MCF 10A (cell line): Measurements from ENCODE around the gene PDGFC. TPM values are rescaled to one million over a fixed set of nuclear protein-coding genes. Genes with fewer than 3 reads are reported as not detected.

Source experiments
- BruUV-seq: library from RNA; stranded (reverse); fragments of 400-500 nt; replicated peaks from 2 replicates; lab custom pipeline; 2021; lab: Mats Ljungman, UMichigan
- CTCF ChIA-PET: fragments of 300-600 bp; sonication (Branson Sonifier 250); formaldehyde crosslinking; extraction: SDS; loops from one replicate; lab custom pipeline; 2021; ENCODE audit warnings: antibody characterized with exemption, inconsistent platforms; lab: Yijun Ruan, JAX
- POLR2A ChIA-PET: fragments of 300-600, 350-650 bp; sonication (Branson Sonifier 250); formaldehyde crosslinking; extraction: SDS; loops from one replicate; lab custom pipeline; 2020; ENCODE audit warnings: antibody characterized with exemption, inconsistent platforms; lab: Yijun Ruan, JAX
- DNase-seq: peaks from one replicate; pipeline ENCODE4 v3.0.0-alpha.2; 2018; ENCODE audit not compliant: unreplicated experiment
- H3K27ac Mint-ChIP-seq: one replicate; pipeline ENCODE4 v1.8.0; 2022; ENCODE audit warnings: mild to moderate bottlenecking, low read depth, mixed read lengths; ENCODE audit not compliant: unreplicated experiment
- H3K27me3 Mint-ChIP-seq: one replicate; pipeline ENCODE4 v1.8.0; 2022; ENCODE audit warnings: mixed read lengths; ENCODE audit not compliant: insufficient read depth, unreplicated experiment
- H3K36me3 Mint-ChIP-seq: one replicate; pipeline ENCODE4 v1.8.0; 2022; ENCODE audit warnings: mild to moderate bottlenecking, moderate library complexity, mixed read lengths; ENCODE audit not compliant: insufficient read depth, unreplicated experiment
- H3K4me1 Mint-ChIP-seq: one replicate; pipeline ENCODE4 v1.8.0; 2022; ENCODE audit warnings: mixed read lengths; ENCODE audit not compliant: insufficient read depth, unreplicated experiment
- H3K4me3 Mint-ChIP-seq: one replicate; pipeline ENCODE4 v1.8.0; 2022; ENCODE audit warnings: mild to moderate bottlenecking, moderate library complexity, mixed read lengths; ENCODE audit not compliant: unreplicated experiment
- H3K9me3 Mint-ChIP-seq: one replicate; pipeline ENCODE4 v1.8.0; 2022; ENCODE audit warnings: mixed read lengths; ENCODE audit not compliant: unreplicated experiment
- intact Hi-C: fragments of 100-400 bp; cut with micrococcal nuclease; formaldehyde crosslinking; loops from 2 replicates; pipeline ENCODE4 v1.14.1; 2022
- total RNA-seq: library from RNA; stranded (reverse); gene quantifications from 2 replicates; pipeline ENCODE4 v1.2.3, GENCODE V29; 2022
- TF ChIP-seq, protein P1 (sequence below): fragments of 200-600 bp; IDR thresholded peaks from one replicate; pipeline ENCODE4 v1.8.0; 2022; ENCODE audit warnings: antibody characterized with exemption, mild to moderate bottlenecking; ENCODE audit not compliant: unreplicated experiment

Gene PDGFC
- total RNA-seq, 1 experiment from 2014 or later: 74.8 TPM

- no peaks in the 10 kb centered on the region for H3K9me3 Mint-ChIP-seq
- peaks cover 41% of the 10 kb centered on the region for H3K4me1 Mint-ChIP-seq
- peak overlapping the region; percentile 96 for H3K4me3 Mint-ChIP-seq
- ChIA-PET CTCF (interaction anchor here (0.6 to 7.2 kb wide), 58 partner anchors 11 to 948 kb away, joined by 3 to 93 read pairs (median 4); no protein-coding TSS in a partner anchor), POLR2A (interaction anchor here (0.7 to 7.1 kb wide), 25 partner anchors 11 to 494 kb away, joined by 3 to 89 read pairs (median 4); no protein-coding TSS in a partner anchor)
- no TSS peak for BruUV-seq
- no peaks in the 10 kb centered on the region for H3K27me3 Mint-ChIP-seq
- TF ChIP-seq, protein P1, sequence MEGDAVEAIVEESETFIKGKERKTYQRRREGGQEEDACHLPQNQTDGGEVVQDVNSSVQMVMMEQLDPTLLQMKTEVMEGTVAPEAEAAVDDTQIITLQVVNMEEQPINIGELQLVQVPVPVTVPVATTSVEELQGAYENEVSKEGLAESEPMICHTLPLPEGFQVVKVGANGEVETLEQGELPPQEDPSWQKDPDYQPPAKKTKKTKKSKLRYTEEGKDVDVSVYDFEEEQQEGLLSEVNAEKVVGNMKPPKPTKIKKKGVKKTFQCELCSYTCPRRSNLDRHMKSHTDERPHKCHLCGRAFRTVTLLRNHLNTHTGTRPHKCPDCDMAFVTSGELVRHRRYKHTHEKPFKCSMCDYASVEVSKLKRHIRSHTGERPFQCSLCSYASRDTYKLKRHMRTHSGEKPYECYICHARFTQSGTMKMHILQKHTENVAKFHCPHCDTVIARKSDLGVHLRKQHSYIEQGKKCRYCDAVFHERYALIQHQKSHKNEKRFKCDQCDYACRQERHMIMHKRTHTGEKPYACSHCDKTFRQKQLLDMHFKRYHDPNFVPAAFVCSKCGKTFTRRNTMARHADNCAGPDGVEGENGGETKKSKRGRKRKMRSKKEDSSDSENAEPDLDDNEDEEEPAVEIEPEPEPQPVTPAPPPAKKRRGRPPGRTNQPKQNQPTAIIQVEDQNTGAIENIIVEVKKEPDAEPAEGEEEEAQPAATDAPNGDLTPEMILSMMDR: peak; percentile 77
- H3K36me3 Mint-ChIP-seq: peaks cover 5% of the 10 kb centered on the region
- H3K27ac Mint-ChIP-seq: peak overlapping the region; percentile 25
- intact Hi-C loops: loop anchor here (1.0 to 5.0 kb wide), 11 partner anchors 19 to 493 kb away; no protein-coding TSS in a partner anchor
- DNase-seq: peak; percentile 82
These were observed 3.1 kb downstream of the PDGFC start for GRCh38 chr4:156968479-156968984.

DNA sequence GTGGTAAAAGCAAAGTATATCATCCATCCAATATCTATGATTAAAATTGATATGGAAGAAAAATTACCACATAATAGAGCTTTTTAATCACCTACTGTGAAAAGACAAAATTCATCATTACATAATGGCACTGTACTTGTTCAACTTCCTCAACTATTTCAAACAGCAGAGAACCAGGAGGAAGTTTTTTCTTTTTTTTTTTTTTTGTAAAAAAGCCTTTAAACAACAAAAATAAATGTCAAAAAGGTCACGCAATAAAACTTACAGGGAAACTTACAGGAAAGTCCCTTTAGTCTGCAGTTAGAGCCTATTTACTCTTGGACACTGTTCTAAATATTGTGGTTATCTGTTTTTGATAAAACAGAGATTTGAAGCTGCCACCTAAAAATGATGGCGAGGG is 4.8 kb downstream of the PDGFC start:
- TF ChIP-seq, protein P1: no peak
- intact Hi-C loops: loop anchor here (5.0 kb wide), 1 partner anchor 275 kb away; no protein-coding TSS in a partner anchor
- Mint-ChIP-seq H3K36me3 (peaks cover 5% of the 10 kb centered on the region), H3K4me3 (peak overlapping the region; percentile 16), H3K27ac (no peak overlapping the region), H3K4me1 (peaks cover 46% of the 10 kb centered on the region), H3K27me3 (no peaks in the 10 kb centered on the region), H3K9me3 (no peaks in the 10 kb centered on the region)
- POLR2A ChIA-PET: interaction anchor here (0.6 to 7.1 kb wide), 4 partner anchors 36 to 492 kb away, joined by 3 to 89 read pairs (median 32); no protein-coding TSS in a partner anchor
- no TSS peak for BruUV-seq
- DNase-seq: no peak
- CTCF ChIA-PET: interaction anchor here (0.6 to 7.2 kb wide), 8 partner anchors 9 to 655 kb away, joined by 3 to 93 read pairs (median 4); no protein-coding TSS in a partner anchor

GRCh38 chr4:156963419-156963818 is 8.2 kb downstream of the PDGFC start:
- Mint-ChIP-seq H3K4me3 (no peak overlapping the region), H3K27ac (peak overlapping the region; percentile 66), H3K36me3 (peaks cover 5% of the 10 kb centered on the region), H3K27me3 (no peaks in the 10 kb centered on the region), H3K9me3 (no peaks in the 10 kb centered on the region), H3K4me1 (peaks cover 48% of the 10 kb centered on the region)
- TF ChIP-seq, protein P1: no peak
- POLR2A ChIA-PET: interaction anchor here (0.7 to 3.3 kb wide), 4 partner anchors 15 to 488 kb away, joined by 3 to 9 read pairs (median 4); no protein-coding TSS in a partner anchor
- CTCF ChIA-PET: interaction anchor here (0.6 to 1.3 kb wide), 3 partner anchors 9 to 488 kb away, joined by 3 to 4 read pairs (median 3); no protein-coding TSS in a partner anchor
- intact Hi-C loops: no loop called here
- BruUV-seq: no TSS peak
- DNase-seq: no peak

GRCh38 chr4:156962528-156962974 is 9.0 kb downstream of the PDGFC start:
- Mint-ChIP-seq H3K36me3 (peaks cover 5% of the 10 kb centered on the region), H3K9me3 (no peaks in the 10 kb centered on the region), H3K27ac (peak overlapping the region; percentile 66), H3K4me3 (no peak overlapping the region), H3K27me3 (no peaks in the 10 kb centered on the region), H3K4me1 (peaks cover 48% of the 10 kb centered on the region)
- no peak for DNase-seq
- no TSS peak for BruUV-seq
- CTCF ChIA-PET: interaction anchor here (0.5 to 1.0 kb wide), 2 partner anchors 8 to 849 kb away, joined by 3 read pairs; no protein-coding TSS in a partner anchor
- POLR2A ChIA-PET: interaction anchor here (1.4 to 3.3 kb wide), 2 partner anchors 14 to 31 kb away, joined by 5 to 9 read pairs; no protein-coding TSS in a partner anchor
- intact Hi-C loops: no loop called here
- TF ChIP-seq, protein P1: no peak
